Caco-2 (cell line): Measurements from ENCODE around the gene SRSF2. TPM values are rescaled to one million over a fixed set of nuclear protein-coding genes. Genes with fewer than 3 reads are reported as not detected.

Experiments
- BruUV-seq: library from RNA; stranded (reverse); fragments of 400-500 nt; replicated peaks from 2 replicates; lab custom pipeline; 2021; lab: Mats Ljungman, UMichigan
- CTCF ChIA-PET: fragments of 300-600 bp; sonication (Branson Sonifier 250); formaldehyde crosslinking; loops from one replicate; lab custom pipeline; 2022; ENCODE audit warnings: antibody characterized with exemption; lab: Charles Lee
- POLR2A ChIA-PET: fragments of 300-600 bp; sonication (Branson Sonifier 250); formaldehyde crosslinking; loops from one replicate; lab custom pipeline; 2022; ENCODE audit warnings: antibody characterized with exemption; lab: Charles Lee
- DNase-seq, 2 experiments: peaks; one replicate each; pipeline versions ENCODE4 v3.0.0 to v3.0.0-alpha.2; 2020 to 2022
- H3K27me3 ChIP-seq: replicated peaks from 2 replicates; pipeline ENCODE4 v1.6.0; 2011; ENCODE audit warnings: low read length; ENCODE audit not compliant: control insufficient read depth, insufficient read depth
- H3K36me3 ChIP-seq: 2 replicates; pipeline ENCODE4 v1.5.1; 2011; ENCODE audit warnings: low read length; ENCODE audit not compliant: control insufficient read depth, insufficient read depth
- H3K4me1 ChIP-seq: fragments of 250-450 bp; sonication (Bioruptor Pico); 2 replicates; pipeline ENCODE4 v1.5.1; 2020; ENCODE audit warnings: mild to moderate bottlenecking
- H3K4me3 ChIP-seq: 2 replicates; pipeline ENCODE4 v1.5.1; 2011; ENCODE audit warnings: low read depth, mild to moderate bottlenecking, control low read depth, low read length
- H3K9me3 ChIP-seq: fragments of 250-450 bp; sonication (Bioruptor Pico); 2 replicates; pipeline ENCODE4 v1.5.1; 2020; ENCODE audit warnings: mild to moderate bottlenecking, moderate library complexity
- H3K27ac Mint-ChIP-seq: one replicate; pipeline ENCODE4 v1.8.0; 2022; ENCODE audit warnings: mixed read lengths; ENCODE audit not compliant: unreplicated experiment
- H3K27me3 Mint-ChIP-seq: one replicate; pipeline ENCODE4 v1.8.0; 2022; ENCODE audit warnings: mixed read lengths; ENCODE audit not compliant: insufficient read depth, unreplicated experiment
- H3K36me3 Mint-ChIP-seq: one replicate; pipeline ENCODE4 v1.8.0; 2022; ENCODE audit warnings: mild to moderate bottlenecking, mixed read lengths; ENCODE audit not compliant: insufficient read depth, unreplicated experiment
- H3K4me1 Mint-ChIP-seq: one replicate; pipeline ENCODE4 v1.8.0; 2022; ENCODE audit warnings: low read depth, mixed read lengths; ENCODE audit not compliant: unreplicated experiment
- H3K4me3 Mint-ChIP-seq: one replicate; pipeline ENCODE4 v1.8.0; 2022; ENCODE audit warnings: mild to moderate bottlenecking, moderate library complexity, mixed read lengths; ENCODE audit not compliant: unreplicated experiment
- H3K9me3 Mint-ChIP-seq: one replicate; pipeline ENCODE4 v1.8.0; 2022; ENCODE audit warnings: mixed read lengths; ENCODE audit not compliant: unreplicated experiment
- CTCF ChIP-seq, 2 experiments: fragments of 200-600 bp in 1 of 2; IDR thresholded peaks; 1 replicate in 1 of 2; 2 replicates in 1 of 2; pipeline versions ENCODE4 v1.5.1 to v1.8.0; 2011 to 2022; ENCODE audit warnings: antibody characterized with exemption in 1 of 2, control low read depth in 1 of 2, inconsistent platforms in 1 of 2, low read depth in 1 of 2, low read length in 1 of 2, mild to moderate bottlenecking in 1 of 2, moderate library complexity in 1 of 2; ENCODE audit not compliant: insufficient read depth in 1 of 2, severe bottlenecking in 1 of 2, unreplicated experiment in 1 of 2
- intact Hi-C: fragments of 100-400 bp; cut with micrococcal nuclease; formaldehyde crosslinking; loops from one replicate; pipeline ENCODE4 v1.10.0; 2022; ENCODE audit not compliant: unreplicated experiment
- total RNA-seq: library from RNA; stranded (reverse); gene quantifications from 2 replicates; pipeline ENCODE4 v1.2.3, GENCODE V29; 2022

SRSF2 gene
- total RNA-seq, 1 experiment from 2014 or later = 356 TPM

GRCh38 chr17:76720211-76720610 is 16.9 kb downstream of the SRSF2 start:
- H3K36me3 ChIP-seq = peaks cover 5% of the 10 kb centered on the region
- H3K27me3 ChIP-seq = no peaks in the 10 kb centered on the region
- no peak overlapping the region for H3K4me3 ChIP-seq
- BruUV-seq = no TSS peak
- Mint-ChIP-seq H3K4me3 (no peak overlapping the region), H3K9me3 (no peaks in the 10 kb centered on the region), H3K4me1 (peaks cover 6% of the 10 kb centered on the region), H3K36me3 (peaks cover 98% of the 10 kb centered on the region), H3K27me3 (no peaks in the 10 kb centered on the region), H3K27ac (no peak overlapping the region)
- CTCF ChIA-PET = no interaction called here
- DNase-seq = no peak
- no peak for TF ChIP-seq CTCF (IDR thresholded peaks at IDR 0.05; ENCODE audit: insufficient read depth in 1 of 2, low read depth in 1 of 2, low read length in 1 of 2, severe bottlenecking in 1 of 2, unreplicated experiment in 1 of 2)
- POLR2A ChIA-PET = no interaction called here
- intact Hi-C loops = no loop called here
- no peaks in the 10 kb centered on the region for H3K9me3 ChIP-seq
- no peaks in the 10 kb centered on the region for H3K4me1 ChIP-seq

- H3K36me3 ChIP-seq = peaks cover 3% of the 10 kb centered on the region; the same call in 1 of the 2 replicates
- intact Hi-C loops = no loop called here
- H3K36me3 Mint-ChIP-seq = peaks cover 86% of the 10 kb centered on the region
Observed at GRCh38 chr17:76718516-76718915, 18.6 kb downstream of the SRSF2 start.

DNA sequence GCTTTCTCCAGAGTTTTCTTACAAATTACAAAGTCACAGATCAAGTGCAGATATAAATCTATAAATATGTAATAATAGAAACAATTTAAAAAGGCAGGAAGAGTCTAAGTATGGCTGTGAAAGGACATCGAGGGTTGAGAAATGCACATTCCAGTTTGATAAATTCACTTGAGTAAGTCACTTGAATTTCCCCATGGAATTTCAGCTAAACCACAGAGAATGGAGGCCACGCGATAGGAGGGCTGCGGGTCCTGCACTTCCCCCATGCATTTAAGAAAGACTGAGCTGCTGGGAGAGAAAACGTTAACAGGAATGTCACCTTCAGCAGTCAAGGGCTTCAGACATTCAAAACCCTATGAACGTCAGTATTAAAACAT is 20.3 kb downstream of the SRSF2 start:
- H3K4me3 Mint-ChIP-seq = no peak overlapping the region
- BruUV-seq = no TSS peak
- CTCF ChIA-PET = interaction anchor here (0.5 kb wide), 1 partner anchor 13 kb away, joined by 4 read pairs; no protein-coding TSS in a partner anchor
- H3K36me3 ChIP-seq = peaks cover 3% of the 10 kb centered on the region
- H3K9me3 Mint-ChIP-seq = no peaks in the 10 kb centered on the region
- H3K9me3 ChIP-seq = no peaks in the 10 kb centered on the region
- no peaks in the 10 kb centered on the region for H3K4me1 ChIP-seq
- H3K4me1 Mint-ChIP-seq = peaks cover 6% of the 10 kb centered on the region
- TF ChIP-seq CTCF (IDR thresholded peaks at IDR 0.05; ENCODE audit: insufficient read depth in 1 of 2, low read depth in 1 of 2, low read length in 1 of 2, severe bottlenecking in 1 of 2, unreplicated experiment in 1 of 2) = no peak
- no peak overlapping the region for H3K4me3 ChIP-seq
- POLR2A ChIA-PET = no interaction called here
- no peaks in the 10 kb centered on the region for H3K27me3 Mint-ChIP-seq
- intact Hi-C loops = no loop called here
- DNase-seq = no peak
- H3K36me3 Mint-ChIP-seq = peaks cover 71% of the 10 kb centered on the region
- no peaks in the 10 kb centered on the region for H3K27me3 ChIP-seq
- no peak overlapping the region for H3K27ac Mint-ChIP-seq

More at GRCh38 chr17:76718516-76718915, 18.6 kb downstream of the SRSF2 start:
- Histone ChIP-seq H3K4me1 (no peaks in the 10 kb centered on the region), H3K27me3 (no peaks in the 10 kb centered on the region), H3K4me3 (no peak overlapping the region), H3K9me3 (no peaks in the 10 kb centered on the region)
- TF ChIP-seq CTCF (IDR thresholded peaks at IDR 0.05; ENCODE audit: insufficient read depth in 1 of 2, low read depth in 1 of 2, low read length in 1 of 2, severe bottlenecking in 1 of 2, unreplicated experiment in 1 of 2) = no peak
- no peak for DNase-seq
- ChIA-PET POLR2A (no interaction called here), CTCF (no interaction called here)
- Mint-ChIP-seq H3K4me1 (peaks cover 6% of the 10 kb centered on the region), H3K27me3 (no peaks in the 10 kb centered on the region), H3K27ac (no peak overlapping the region), H3K9me3 (no peaks in the 10 kb centered on the region), H3K4me3 (no peak overlapping the region)
- BruUV-seq = no TSS peak
